Common myeloid progenitor, CD34-positive (primary cell): ENCODE measurements around the gene GFOD1.

ENCODE experiments used
- CTCF ChIA-PET: fragments of 350-600 bp; sonication (Branson Sonifier 250); formaldehyde crosslinking; loops from one replicate; lab custom pipeline; 2021; ENCODE audit warnings: antibody characterized with exemption; lab: Charles Lee
- POLR2A ChIA-PET: fragments of 350-600 bp; sonication (Branson Sonifier 250); formaldehyde crosslinking; loops from one replicate; lab custom pipeline; 2021; ENCODE audit warnings: antibody characterized with exemption; lab: Charles Lee
- DNase-seq, 3 donors: peaks; one replicate each; pipeline versions ENCODE4 v3.0.0 to v3.0.0-alpha.2; 2013
- H3K27ac ChIP-seq, 2 experiments: 1 replicate in 1 of 2; 2 replicates in 1 of 2; pipeline ENCODE4 v1.7.0; 2013; ENCODE audit warnings: inconsistent platforms in 2 of 2, low read length in 2 of 2, mild to moderate bottlenecking in 2 of 2, low read depth in 1 of 2, moderate library complexity in 1 of 2; ENCODE audit not compliant: severe bottlenecking in 2 of 2, insufficient read depth in 1 of 2, poor library complexity in 1 of 2
- H3K27me3 ChIP-seq, 5 experiments: replicated peaks in 2 of 5; 1 replicate in 3 of 5; 2 replicates in 2 of 5; pipeline versions ENCODE4 v1.6.1 to v1.7.0; 2013; ENCODE audit warnings: low read length in 4 of 5, mild to moderate bottlenecking in 2 of 5, moderate library complexity in 2 of 5, inconsistent platforms in 1 of 5; ENCODE audit not compliant: insufficient read depth in 5 of 5, control insufficient read depth in 4 of 5
- H3K36me3 ChIP-seq, 4 experiments: 1 replicate in 2 of 4; 2 replicates in 2 of 4; pipeline versions ENCODE4 v1.6.1 to v1.7.0; 2013; ENCODE audit warnings: low read length in 3 of 4, control low read depth in 1 of 4, mild to moderate bottlenecking in 1 of 4; ENCODE audit not compliant: control insufficient read depth in 4 of 4, insufficient read depth in 4 of 4
- H3K4me1 ChIP-seq, 4 experiments: 1 replicate in 3 of 4; 2 replicates in 1 of 4; pipeline versions ENCODE4 v1.6.1 to v1.7.1; 2013; ENCODE audit warnings: low read length in 3 of 4, mild to moderate bottlenecking in 3 of 4, control low read depth in 1 of 4, inconsistent platforms in 1 of 4, moderate library complexity in 1 of 4; ENCODE audit not compliant: control insufficient read depth in 4 of 4, insufficient read depth in 4 of 4; ENCODE audit errors: control extremely low read depth in 1 of 4
- H3K4me3 ChIP-seq, 7 experiments: 1 replicate in 4 of 7; 2 replicates in 3 of 7; pipeline versions ENCODE4 v1.5.1 to v1.7.0; 2013; ENCODE audit warnings: mild to moderate bottlenecking in 7 of 7, low read length in 6 of 7, moderate library complexity in 6 of 7, inconsistent platforms in 2 of 7, low read depth in 2 of 7, control low read depth in 1 of 7; ENCODE audit not compliant: insufficient read depth in 4 of 7, control insufficient read depth in 1 of 7; ENCODE audit errors: extremely low read depth in 1 of 7
- H3K9me3 ChIP-seq, 5 experiments: 1 replicate in 4 of 5; 2 replicates in 1 of 5; pipeline versions ENCODE4 v1.6.1 to v1.7.1; 2013; ENCODE audit warnings: low read length in 4 of 5, mild to moderate bottlenecking in 2 of 5, inconsistent platforms in 1 of 5, low read depth in 1 of 5, moderate library complexity in 1 of 5; ENCODE audit not compliant: control insufficient read depth in 4 of 5, insufficient read depth in 2 of 5; ENCODE audit errors: control extremely low read depth in 1 of 5
- WGBS: methylation state at CpG from one replicate; pipeline ENCODE4 v1.1.5; 2013; ENCODE audit not compliant: insufficient coverage; 5-methylcytosine and 5-hydroxymethylcytosine counted together

The GFOD1 gene

DNA sequence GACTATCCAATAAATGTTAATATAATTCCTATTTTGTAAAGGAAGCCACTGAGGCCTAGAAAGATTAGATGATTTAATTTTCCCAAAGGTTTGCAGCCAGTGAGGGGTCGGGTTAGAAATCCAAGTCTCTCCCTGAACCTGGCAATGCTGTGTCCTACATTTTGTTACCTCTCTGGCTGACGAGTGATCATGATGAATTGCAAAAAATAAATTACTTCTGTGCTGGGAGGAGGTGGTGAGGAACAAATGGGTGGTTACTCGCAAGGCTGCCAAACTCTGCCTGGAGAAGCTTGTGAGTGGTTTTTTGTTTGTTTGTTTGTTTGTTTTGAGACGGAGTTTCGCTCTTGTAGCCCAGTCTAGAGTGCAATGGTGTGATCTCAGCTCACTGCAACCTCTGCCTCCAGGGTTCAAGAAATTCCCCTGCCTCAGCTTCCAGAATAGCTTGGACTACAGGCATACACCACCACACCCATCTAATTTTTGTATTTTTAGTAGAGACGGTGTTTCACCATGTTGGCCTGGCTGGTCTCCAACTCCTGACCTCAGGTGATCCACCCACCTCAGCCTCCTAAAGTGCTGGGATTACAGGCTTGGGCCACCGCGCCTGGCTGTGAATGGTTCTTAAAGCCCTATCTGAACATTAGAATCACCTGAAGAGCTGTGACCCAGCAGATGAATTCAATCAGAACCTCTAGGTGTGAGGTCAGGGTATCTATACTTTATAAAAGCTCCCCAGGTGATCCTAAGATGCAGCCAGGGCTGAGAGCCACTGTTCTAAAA, 138.9 kb downstream of the GFOD1 start:
- H3K36me3 ChIP-seq = no peaks in the 10 kb centered on the region
- H3K27ac ChIP-seq = no peak overlapping the region
- no peaks in the 10 kb centered on the region for H3K9me3 ChIP-seq
- peaks cover 0 to 8% (median 2%) of the 10 kb centered on the region in 4 experiments for H3K4me1 ChIP-seq
- ChIA-PET POLR2A (no interaction called here), CTCF (interaction anchor here (0.6 to 2.8 kb wide), 4 partner anchors 11 to 100 kb away, joined by 4 to 11 read pairs (median 5); no protein-coding TSS in a partner anchor)
- no peak overlapping the region for H3K4me3 ChIP-seq
- DNase-seq = no peak
- H3K27me3 ChIP-seq = no peaks in the 10 kb centered on the region
- WGBS = 96% methylated on average over 5 of the region's 8 CpGs

- 100% methylated on average over 1 of the region's 5 CpGs for WGBS
- ChIA-PET POLR2A (no interaction called here), CTCF (interaction anchor here (1.3 to 2.8 kb wide), 2 partner anchors 9 to 13 kb away, joined by 3 to 11 read pairs; no protein-coding TSS in a partner anchor)
- H3K4me3 ChIP-seq = no peak overlapping the region
- H3K4me1 ChIP-seq = peaks cover 0 to 7% (median 0%) of the 10 kb centered on the region in 4 experiments
- H3K9me3 ChIP-seq = peaks cover 0 to 8% (median 0%) of the 10 kb centered on the region in 5 experiments
- no peaks in the 10 kb centered on the region for H3K27me3 ChIP-seq
- no peaks in the 10 kb centered on the region for H3K36me3 ChIP-seq
- no peak overlapping the region for H3K27ac ChIP-seq
- DNase-seq = no peak
Observed at GRCh38 chr6:13346245-13346644, 141.2 kb downstream of the GFOD1 start.

DNA sequence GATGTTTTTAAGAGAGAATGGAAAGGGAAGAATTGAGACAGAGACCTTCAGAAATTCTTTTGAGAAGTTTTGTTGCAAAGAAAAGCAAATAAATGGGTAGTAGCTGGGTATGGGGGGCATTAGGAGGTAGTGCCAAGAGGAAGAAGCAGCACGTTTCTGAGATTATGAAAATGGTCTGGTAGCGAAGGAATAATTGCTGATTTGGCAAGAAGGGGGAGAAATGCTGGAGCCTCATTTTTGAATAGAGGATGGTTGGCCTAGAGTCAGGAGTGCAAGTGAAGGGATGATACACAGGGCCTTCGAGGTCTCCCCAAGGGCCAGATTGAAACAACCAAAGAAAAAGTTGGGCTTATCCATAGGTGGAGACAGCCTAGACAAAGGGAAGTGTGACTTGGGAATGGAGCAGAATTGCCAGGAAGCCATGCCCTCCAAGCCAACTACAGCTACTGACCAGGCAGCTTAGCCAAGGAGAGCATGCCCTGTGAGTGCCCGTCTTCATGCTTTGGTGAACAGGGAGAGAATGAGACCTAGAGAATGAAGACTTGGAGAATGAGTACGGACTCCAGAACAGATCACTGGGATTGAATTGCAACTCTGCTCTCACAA, 144.9 kb downstream of the GFOD1 start:
- WGBS = 95% methylated on average over 3 of the region's 5 CpGs
- DNase-seq = no peak
- no peaks in the 10 kb centered on the region for H3K36me3 ChIP-seq
- H3K4me3 ChIP-seq = no peak overlapping the region
- H3K27ac ChIP-seq = no peak overlapping the region
- CTCF ChIA-PET = interaction anchor here (1.5 kb wide), 1 partner anchor 12 kb away, joined by 3 read pairs; no protein-coding TSS in a partner anchor
- POLR2A ChIA-PET = no interaction called here
- H3K27me3 ChIP-seq = no peaks in the 10 kb centered on the region
- H3K4me1 ChIP-seq = peaks cover 2 to 16% (median 10%) of the 10 kb centered on the region in 4 experiments
- H3K9me3 ChIP-seq = peaks cover 0 to 9% (median 0%) of the 10 kb centered on the region in 5 experiments

- no peaks in the 10 kb centered on the region for H3K36me3 ChIP-seq
- 58% methylated on average over 6 of the region's 8 CpGs for WGBS
- no peaks in the 10 kb centered on the region for H3K27me3 ChIP-seq
- H3K4me1 ChIP-seq = peaks cover 3 to 26% (median 14%) of the 10 kb centered on the region in 4 experiments
- ChIA-PET POLR2A (interaction anchor here (0.7 kb wide), 1 partner anchor 12 kb away, joined by 3 read pairs; the partner anchor contains the start of gene TBC1D7), CTCF (interaction anchor here (1.0 to 3.6 kb wide), 7 partner anchors 10 to 197 kb away, joined by 3 to 15 read pairs (median 5); no protein-coding TSS in a partner anchor)
- no peak overlapping the region for H3K27ac ChIP-seq
- H3K4me3 ChIP-seq = peak overlapping the region in 1 of 7 experiments; percentile 12
- DNase-seq = peak in 1 of 3 donors; percentile 41
- H3K9me3 ChIP-seq = peaks cover 0 to 9% (median 0%) of the 10 kb centered on the region in 5 experiments
Observed at GRCh38 chr6:13339863-13340630, 147.4 kb downstream of the GFOD1 start.

DNA sequence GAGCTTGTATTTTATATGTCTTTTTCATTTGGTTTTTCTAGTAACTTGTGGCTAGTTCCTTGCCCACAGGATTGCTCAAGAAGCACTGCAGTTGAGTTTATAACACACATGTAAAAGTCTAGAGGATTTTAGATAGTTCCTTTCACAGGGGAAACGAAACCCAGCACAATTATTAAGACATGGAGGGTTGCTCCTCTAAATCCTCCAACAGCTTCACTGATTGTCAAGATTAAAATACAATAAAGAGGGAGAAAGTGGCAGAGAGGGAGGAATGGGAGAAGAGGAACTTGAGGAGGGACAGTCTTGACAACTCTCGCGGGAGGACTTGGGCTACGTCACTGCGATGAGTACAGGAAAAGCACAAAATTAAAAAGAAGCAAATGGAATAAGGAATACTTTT, 149.4 kb downstream of the GFOD1 start:
- Histone ChIP-seq H3K27me3 (no peaks in the 10 kb centered on the region), H3K4me1 (peaks cover 8 to 31% (median 20%) of the 10 kb centered on the region in 4 experiments), H3K4me3 (peak overlapping the region in 3 of 7 experiments; percentile 15 to 58 (median 25)), H3K27ac (no peak overlapping the region), H3K36me3 (no peaks in the 10 kb centered on the region), H3K9me3 (peaks cover 0 to 9% (median 0%) of the 10 kb centered on the region in 5 experiments)
- DNase-seq = peak; percentile 50 to 84 (median 78)
- WGBS = no CpG with 5 or more reads among the region's 5 CpGs
- ChIA-PET CTCF (interaction anchor here (0.7 to 3.6 kb wide), 13 partner anchors 9 to 277 kb away, joined by 3 to 15 read pairs (median 4); partner anchors contain the start of genes NOL7 and SIRT5), POLR2A (interaction anchor here (1.0 kb wide), 1 partner anchor 150 kb away, joined by 3 read pairs; no protein-coding TSS in a partner anchor)

- Histone ChIP-seq H3K4me1 (peaks cover 8 to 31% (median 20%) of the 10 kb centered on the region in 4 experiments), H3K9me3 (peaks cover 0 to 4% (median 0%) of the 10 kb centered on the region in 5 experiments), H3K4me3 (no peak overlapping the region), H3K27me3 (no peaks in the 10 kb centered on the region), H3K27ac (no peak overlapping the region), H3K36me3 (no peaks in the 10 kb centered on the region)
- CTCF ChIA-PET = interaction anchor here (0.7 to 3.6 kb wide), 5 partner anchors 10 to 201 kb away, joined by 3 to 15 read pairs (median 4); no protein-coding TSS in a partner anchor
- peak; percentile 74 to 82 (median 75) for DNase-seq
- POLR2A ChIA-PET = no interaction called here
- WGBS = 49% methylated on average over 8 of the region's 11 CpGs
Observed at GRCh38 chr6:13336553-13336952, 150.8 kb downstream of the GFOD1 start.
